ENCODE results near the gene CORO1C.

DNA sequence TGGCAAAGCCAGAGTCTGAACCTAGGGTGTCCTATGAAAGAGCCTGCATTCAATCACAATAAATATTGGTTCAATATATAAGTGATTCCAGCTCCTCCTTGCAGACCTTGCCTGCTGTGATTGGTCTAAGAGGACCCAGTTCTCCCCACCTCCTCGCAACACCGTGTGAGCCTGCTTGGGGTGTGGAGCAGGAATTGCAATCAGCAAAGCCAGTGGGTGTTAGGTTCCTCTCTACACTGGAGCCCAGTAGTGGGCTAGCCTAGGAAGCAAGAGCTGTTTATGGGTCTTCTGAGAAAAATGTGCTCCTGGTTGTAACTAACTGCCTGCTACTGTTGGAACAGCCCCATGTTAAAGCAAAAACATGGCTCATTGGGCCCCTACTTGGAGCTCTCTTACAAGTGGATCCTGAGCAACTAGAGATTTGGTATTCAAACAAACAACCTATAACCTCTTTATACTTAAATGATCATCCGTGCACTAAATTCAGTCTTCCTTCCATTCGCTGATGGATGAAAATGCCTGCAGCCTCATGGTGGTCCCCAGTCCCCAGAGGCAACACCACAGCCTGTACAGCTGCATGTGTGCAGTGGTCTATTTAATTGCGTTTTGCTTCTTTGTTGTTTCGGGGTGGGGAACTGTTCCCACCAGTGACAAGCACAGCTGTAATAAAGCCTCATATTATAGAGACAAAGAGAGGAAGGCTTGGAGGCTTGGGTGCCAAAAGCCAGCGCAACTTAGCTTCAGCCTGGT is 93.9 kb downstream of the CORO1C start:
- TF ChIP-seq, protein P1, sequence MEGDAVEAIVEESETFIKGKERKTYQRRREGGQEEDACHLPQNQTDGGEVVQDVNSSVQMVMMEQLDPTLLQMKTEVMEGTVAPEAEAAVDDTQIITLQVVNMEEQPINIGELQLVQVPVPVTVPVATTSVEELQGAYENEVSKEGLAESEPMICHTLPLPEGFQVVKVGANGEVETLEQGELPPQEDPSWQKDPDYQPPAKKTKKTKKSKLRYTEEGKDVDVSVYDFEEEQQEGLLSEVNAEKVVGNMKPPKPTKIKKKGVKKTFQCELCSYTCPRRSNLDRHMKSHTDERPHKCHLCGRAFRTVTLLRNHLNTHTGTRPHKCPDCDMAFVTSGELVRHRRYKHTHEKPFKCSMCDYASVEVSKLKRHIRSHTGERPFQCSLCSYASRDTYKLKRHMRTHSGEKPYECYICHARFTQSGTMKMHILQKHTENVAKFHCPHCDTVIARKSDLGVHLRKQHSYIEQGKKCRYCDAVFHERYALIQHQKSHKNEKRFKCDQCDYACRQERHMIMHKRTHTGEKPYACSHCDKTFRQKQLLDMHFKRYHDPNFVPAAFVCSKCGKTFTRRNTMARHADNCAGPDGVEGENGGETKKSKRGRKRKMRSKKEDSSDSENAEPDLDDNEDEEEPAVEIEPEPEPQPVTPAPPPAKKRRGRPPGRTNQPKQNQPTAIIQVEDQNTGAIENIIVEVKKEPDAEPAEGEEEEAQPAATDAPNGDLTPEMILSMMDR (IDR thresholded peaks at IDR 0.05), result no peak
- TF ChIP-seq EZH2phosphoT487 (IDR thresholded peaks at IDR 0.05), result no peak
